Measurements from ENCODE around the gene XCR1. TPM values are rescaled to one million over a fixed set of nuclear protein-coding genes. Genes with fewer than 3 reads are reported as not detected.

The XCR1 gene
- total RNA-seq, 1 experiment from 2014 or later = not detected

DNA sequence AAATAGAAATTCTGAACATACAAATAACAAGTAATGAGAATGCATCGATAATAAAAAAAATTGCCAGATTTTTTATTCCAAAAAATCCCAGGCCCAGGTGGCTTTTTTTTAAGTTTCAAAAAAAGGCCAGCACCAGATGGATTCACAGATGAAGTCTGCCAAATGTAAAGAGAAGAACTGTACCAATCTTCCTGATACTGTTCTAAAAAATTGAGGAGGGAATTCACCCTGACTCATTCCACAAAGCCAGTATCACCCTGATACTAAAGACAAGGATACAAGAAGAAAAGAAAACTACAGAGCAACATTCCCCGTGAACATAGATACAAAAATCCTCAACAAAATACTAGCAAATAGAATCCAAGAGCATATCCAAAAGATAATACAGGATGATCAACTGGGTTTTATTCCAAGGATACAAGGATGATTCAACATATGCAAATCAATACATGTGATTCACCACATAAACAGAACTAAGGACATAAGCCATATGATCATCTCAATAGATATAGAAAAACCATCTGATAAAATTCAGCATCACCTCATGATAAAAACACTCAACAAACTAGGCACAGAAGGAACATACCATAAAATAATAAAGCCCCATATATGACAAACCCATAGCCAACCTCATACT lies 44.1 kb upstream of the XCR1 start (continued):
- TF ChIP-seq ZNF274 (IDR thresholded peaks at IDR 0.05; ENCODE audit: low read depth, low read length) (no peak), SRF (IDR thresholded peaks at IDR 0.05; ENCODE audit: low read depth) (no peak)

DNA sequence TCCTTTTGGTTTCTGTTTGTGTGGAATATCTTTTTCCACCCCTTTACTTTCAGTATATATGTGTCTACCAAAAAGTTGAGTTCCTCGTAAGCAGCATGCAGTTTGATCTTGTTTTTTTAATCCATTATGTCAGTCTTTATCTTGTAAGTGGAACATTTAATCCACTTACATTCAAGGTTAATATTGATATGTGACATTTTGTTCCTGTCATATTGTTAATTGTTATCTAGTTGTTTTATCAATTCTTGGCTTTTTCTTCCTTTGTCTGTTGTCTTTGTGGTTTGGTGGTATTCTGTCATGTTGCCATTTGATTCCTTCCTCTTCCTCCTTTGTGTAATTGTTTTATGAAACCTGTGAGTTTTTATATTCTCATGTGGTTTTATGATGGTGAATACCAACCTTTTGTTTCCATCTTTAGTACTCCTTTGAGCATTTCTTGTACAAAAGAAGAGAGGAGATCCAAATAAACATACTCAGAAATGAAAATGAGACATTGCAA lies 43.4 kb upstream of the XCR1 start:
- Histone ChIP-seq H3K4me3 (replicated peaks in 1 of 2; ENCODE audit: low read depth in 1 of 2, low read length in 2 of 2) (no peak overlapping the region), H4K20me1 (ENCODE audit: insufficient read depth) (no peaks in the 10 kb centered on the region), H3K79me2 (ENCODE audit: insufficient read depth, low read length) (no peaks in the 10 kb centered on the region), H3K9me3 (ENCODE audit: control insufficient read depth in 1 of 2, insufficient read depth in 1 of 2, low read depth in 1 of 2, low read length in 2 of 2) (no peaks in the 10 kb centered on the region), H3K4me1 (ENCODE audit: control insufficient read depth in 1 of 2, insufficient read depth in 2 of 2, low read length in 2 of 2) (peaks cover 3 to 4% of the 10 kb centered on the region in 2 experiments; a peak in 3 of 4 replicates), H3K36me3 (ENCODE audit: control insufficient read depth in 1 of 2, insufficient read depth in 2 of 2, low read length in 2 of 2) (no peaks in the 10 kb centered on the region), H3K9ac (ENCODE audit: low read length) (no peak overlapping the region), H3K9me2 (ENCODE audit: insufficient read depth) (no peaks in the 10 kb centered on the region), H3K4me2 (ENCODE audit: low read length) (no peak overlapping the region), H2AFZ (ENCODE audit: low read depth, low read length, poor library complexity, severe bottlenecking) (no peak overlapping the region), H3K27ac (ENCODE audit: low read depth, low read length) (no peak overlapping the region), H3K27me3 (ENCODE audit: insufficient read depth, low read length) (peaks cover 7% of the 10 kb centered on the region; the same call in 1 of the 2 replicates)
- POLR2A ChIA-PET = no interaction called here
- no peak for TF ChIP-seq CBX3 (IDR thresholded peaks at IDR 0.05; ENCODE audit: low read depth)
- TF ChIP-seq, protein P1, sequence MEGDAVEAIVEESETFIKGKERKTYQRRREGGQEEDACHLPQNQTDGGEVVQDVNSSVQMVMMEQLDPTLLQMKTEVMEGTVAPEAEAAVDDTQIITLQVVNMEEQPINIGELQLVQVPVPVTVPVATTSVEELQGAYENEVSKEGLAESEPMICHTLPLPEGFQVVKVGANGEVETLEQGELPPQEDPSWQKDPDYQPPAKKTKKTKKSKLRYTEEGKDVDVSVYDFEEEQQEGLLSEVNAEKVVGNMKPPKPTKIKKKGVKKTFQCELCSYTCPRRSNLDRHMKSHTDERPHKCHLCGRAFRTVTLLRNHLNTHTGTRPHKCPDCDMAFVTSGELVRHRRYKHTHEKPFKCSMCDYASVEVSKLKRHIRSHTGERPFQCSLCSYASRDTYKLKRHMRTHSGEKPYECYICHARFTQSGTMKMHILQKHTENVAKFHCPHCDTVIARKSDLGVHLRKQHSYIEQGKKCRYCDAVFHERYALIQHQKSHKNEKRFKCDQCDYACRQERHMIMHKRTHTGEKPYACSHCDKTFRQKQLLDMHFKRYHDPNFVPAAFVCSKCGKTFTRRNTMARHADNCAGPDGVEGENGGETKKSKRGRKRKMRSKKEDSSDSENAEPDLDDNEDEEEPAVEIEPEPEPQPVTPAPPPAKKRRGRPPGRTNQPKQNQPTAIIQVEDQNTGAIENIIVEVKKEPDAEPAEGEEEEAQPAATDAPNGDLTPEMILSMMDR (IDR thresholded peaks at IDR 0.05 in 2 of 3, conservative IDR thresholded peaks at IDR 0.05 in 1 of 3; ENCODE audit: borderline replicate concordance in 1 of 3, insufficient read depth in 1 of 3, low read depth in 2 of 3, low read length in 2 of 3) = no peak
- TF ChIP-seq, protein P2, sequence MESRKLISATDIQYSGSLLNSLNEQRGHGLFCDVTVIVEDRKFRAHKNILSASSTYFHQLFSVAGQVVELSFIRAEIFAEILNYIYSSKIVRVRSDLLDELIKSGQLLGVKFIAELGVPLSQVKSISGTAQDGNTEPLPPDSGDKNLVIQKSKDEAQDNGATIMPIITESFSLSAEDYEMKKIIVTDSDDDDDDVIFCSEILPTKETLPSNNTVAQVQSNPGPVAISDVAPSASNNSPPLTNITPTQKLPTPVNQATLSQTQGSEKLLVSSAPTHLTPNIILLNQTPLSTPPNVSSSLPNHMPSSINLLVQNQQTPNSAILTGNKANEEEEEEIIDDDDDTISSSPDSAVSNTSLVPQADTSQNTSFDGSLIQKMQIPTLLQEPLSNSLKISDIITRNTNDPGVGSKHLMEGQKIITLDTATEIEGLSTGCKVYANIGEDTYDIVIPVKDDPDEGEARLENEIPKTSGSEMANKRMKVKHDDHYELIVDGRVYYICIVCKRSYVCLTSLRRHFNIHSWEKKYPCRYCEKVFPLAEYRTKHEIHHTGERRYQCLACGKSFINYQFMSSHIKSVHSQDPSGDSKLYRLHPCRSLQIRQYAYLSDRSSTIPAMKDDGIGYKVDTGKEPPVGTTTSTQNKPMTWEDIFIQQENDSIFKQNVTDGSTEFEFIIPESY (IDR thresholded peaks at IDR 0.05; ENCODE audit: extremely low read depth, insufficient replicate concordance, low read length) = no peak
- TF ChIP-seq, protein P3, sequence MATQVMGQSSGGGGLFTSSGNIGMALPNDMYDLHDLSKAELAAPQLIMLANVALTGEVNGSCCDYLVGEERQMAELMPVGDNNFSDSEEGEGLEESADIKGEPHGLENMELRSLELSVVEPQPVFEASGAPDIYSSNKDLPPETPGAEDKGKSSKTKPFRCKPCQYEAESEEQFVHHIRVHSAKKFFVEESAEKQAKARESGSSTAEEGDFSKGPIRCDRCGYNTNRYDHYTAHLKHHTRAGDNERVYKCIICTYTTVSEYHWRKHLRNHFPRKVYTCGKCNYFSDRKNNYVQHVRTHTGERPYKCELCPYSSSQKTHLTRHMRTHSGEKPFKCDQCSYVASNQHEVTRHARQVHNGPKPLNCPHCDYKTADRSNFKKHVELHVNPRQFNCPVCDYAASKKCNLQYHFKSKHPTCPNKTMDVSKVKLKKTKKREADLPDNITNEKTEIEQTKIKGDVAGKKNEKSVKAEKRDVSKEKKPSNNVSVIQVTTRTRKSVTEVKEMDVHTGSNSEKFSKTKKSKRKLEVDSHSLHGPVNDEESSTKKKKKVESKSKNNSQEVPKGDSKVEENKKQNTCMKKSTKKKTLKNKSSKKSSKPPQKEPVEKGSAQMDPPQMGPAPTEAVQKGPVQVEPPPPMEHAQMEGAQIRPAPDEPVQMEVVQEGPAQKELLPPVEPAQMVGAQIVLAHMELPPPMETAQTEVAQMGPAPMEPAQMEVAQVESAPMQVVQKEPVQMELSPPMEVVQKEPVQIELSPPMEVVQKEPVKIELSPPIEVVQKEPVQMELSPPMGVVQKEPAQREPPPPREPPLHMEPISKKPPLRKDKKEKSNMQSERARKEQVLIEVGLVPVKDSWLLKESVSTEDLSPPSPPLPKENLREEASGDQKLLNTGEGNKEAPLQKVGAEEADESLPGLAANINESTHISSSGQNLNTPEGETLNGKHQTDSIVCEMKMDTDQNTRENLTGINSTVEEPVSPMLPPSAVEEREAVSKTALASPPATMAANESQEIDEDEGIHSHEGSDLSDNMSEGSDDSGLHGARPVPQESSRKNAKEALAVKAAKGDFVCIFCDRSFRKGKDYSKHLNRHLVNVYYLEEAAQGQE (IDR thresholded peaks at IDR 0.05; ENCODE audit: low read depth) = no peak
- no peak for TF ChIP-seq FOSL1 (IDR thresholded peaks at IDR 0.05; ENCODE audit: low read depth)
- TF ChIP-seq EZH2 (IDR thresholded peaks at IDR 0.05) = no peak
- TF ChIP-seq EZH2phosphoT487 (IDR thresholded peaks at IDR 0.05; ENCODE audit: borderline replicate concordance) = no peak
- no peak for TF ChIP-seq SP1 (IDR thresholded peaks at IDR 0.05; ENCODE audit: low read depth)
- no peak for TF ChIP-seq SIN3A (IDR thresholded peaks at IDR 0.05; ENCODE audit: low read depth)
- no peak for TF ChIP-seq CEBPB (IDR thresholded peaks at IDR 0.05; ENCODE audit: low read depth)
- TF ChIP-seq ZNF274 (IDR thresholded peaks at IDR 0.05; ENCODE audit: low read depth, low read length) = no peak
- TF ChIP-seq SRF (IDR thresholded peaks at IDR 0.05; ENCODE audit: low read depth) = no peak
- TF ChIP-seq ZFX (IDR thresholded peaks at IDR 0.05) = no peak
- TF ChIP-seq RAD21 (IDR thresholded peaks at IDR 0.05; ENCODE audit: low read depth) = no peak
- no peak for TF ChIP-seq TCF7L2 (IDR thresholded peaks at IDR 0.05; ENCODE audit: borderline replicate concordance, extremely low read depth, insufficient read depth, insufficient read length)
- TF ChIP-seq, protein P4, sequence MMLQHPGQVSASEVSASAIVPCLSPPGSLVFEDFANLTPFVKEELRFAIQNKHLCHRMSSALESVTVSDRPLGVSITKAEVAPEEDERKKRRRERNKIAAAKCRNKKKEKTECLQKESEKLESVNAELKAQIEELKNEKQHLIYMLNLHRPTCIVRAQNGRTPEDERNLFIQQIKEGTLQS (IDR thresholded peaks at IDR 0.05) = no peak
- no peak for TF ChIP-seq JUND (IDR thresholded peaks at IDR 0.05)
- no peak for TF ChIP-seq ELF1 (IDR thresholded peaks at IDR 0.05; ENCODE audit: borderline replicate concordance, low read depth)
- ATAC-seq = no peak
- intact Hi-C loops (cut with micrococcal nuclease) = no loop called here
- CTCF ChIA-PET = interaction anchor here (1.1 kb wide), 1 partner anchor 137 kb away, joined by 3 read pairs; the partner anchor contains the start of gene CCR1
- RAD21 ChIA-PET (ENCODE audit: low non-redundant PET in 1 of 2, low total read pairs in 2 of 2, uncharacterized antibody in 2 of 2, unreplicated experiment in 2 of 2) = no interaction called here
- DNase-seq (ENCODE audit: low read depth, low spot score) = no peak
- BruUV-seq (replicated peaks) = no TSS peak

Data from HCT116 (cell line).